Middle frontal gyrus (tissue), 1 donor: ENCODE results near the gene FMN1.

Experiments
- DNase-seq: peaks from one replicate; pipeline ENCODE4 v3.0.0-alpha.2; 2015; ENCODE audit warnings: low spot score; ENCODE audit errors: extremely low spot score

The FMN1 gene

DNA sequence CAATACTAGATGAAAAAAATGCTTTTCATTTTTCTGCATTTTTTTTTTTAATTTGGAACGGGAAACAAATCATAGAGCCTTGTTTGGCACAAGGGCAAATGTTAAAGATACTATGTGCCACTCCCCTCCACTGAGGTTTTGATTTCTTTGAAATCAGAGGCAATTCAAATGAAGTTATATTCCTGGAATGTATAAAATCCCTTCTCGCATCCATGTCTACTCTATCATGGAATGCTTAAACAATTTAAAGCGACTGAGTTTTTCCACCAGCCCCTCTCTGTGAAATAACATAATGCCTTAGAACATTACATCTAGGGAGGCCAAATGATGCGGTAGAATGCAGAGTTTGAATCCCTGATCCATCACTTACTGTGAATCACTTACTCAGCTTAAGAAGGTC is 69.7 kb downstream of the FMN1 start:
- no peak for DNase-seq

DNA sequence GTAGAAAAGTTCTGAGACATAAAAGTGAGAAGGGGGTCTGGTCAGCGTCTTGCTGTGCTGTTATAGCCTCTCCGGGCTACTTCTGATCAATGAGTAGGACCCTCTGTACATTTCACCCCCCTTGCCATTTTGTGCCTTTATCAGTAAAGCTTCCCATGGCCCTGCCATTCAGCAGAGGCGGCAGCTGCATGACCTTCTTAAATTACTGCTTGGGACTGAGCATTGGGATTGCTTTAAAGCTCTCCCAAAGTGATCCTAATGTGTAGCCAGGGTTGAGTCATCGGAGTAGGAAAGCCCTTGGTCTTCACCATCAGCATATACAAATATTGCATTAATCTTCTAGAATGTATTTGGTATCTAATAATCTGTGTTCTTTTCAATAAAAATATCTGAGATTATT is 70.2 kb downstream of the FMN1 start:
- no peak for DNase-seq

DNA sequence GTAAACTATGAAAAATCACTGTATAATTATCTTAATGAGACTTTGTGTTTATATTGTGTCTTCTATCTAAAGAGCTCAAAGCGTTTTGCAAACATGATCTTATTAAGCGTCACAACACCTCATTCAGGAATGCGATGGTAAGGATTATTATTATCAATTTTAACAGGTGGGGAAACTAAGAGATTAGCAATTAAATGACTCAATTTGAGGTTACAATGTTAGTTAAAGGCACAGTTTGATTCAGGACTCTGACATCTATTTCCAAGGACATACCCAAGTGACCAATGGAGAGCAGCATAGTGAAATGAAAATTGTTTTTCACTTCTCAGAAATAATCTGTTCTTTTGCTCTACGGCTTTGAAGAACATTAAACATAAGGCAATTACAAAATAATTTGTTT is 74.6 kb downstream of the FMN1 start:
- no peak for DNase-seq

DNA sequence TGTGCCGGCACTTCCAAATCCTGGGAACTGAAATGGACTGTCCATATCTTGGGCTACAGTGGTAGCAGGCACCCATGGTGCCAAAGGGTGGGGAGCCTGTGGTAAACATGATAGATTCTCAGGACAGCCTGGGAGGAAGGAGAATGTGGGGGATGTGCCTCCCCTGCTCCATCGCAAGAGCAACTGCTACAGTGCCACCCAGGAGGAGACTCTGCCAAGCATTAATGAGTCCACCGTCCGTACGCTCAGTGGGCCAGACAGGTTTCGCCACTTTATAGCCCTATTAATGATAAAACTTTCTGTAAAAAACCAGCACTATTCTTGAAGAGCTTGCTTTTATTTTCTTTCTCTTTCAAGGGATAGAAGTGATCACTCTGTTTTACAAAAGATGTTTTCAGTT is 75.2 kb downstream of the FMN1 start:
- no peak for DNase-seq

DNA sequence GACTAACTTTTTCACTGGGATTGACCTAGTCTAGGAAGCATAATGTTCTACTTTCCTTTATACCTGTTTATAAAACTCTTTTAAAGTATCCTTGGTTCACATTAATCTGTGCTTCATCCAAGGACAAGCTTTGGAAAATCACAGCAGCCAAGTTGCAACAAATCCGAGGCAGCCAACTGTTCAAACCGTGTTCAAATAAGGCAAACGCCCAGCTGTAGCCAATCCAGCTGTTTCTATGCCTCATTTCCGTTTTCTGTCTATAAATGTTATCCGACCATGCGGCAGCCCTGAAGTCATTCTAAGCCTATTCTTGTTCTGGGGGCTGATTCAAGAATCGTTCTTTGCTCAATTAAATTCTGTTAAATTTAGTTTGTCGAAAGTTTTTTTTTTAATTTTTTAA is 78.3 kb downstream of the FMN1 start:
- no peak for DNase-seq

DNA sequence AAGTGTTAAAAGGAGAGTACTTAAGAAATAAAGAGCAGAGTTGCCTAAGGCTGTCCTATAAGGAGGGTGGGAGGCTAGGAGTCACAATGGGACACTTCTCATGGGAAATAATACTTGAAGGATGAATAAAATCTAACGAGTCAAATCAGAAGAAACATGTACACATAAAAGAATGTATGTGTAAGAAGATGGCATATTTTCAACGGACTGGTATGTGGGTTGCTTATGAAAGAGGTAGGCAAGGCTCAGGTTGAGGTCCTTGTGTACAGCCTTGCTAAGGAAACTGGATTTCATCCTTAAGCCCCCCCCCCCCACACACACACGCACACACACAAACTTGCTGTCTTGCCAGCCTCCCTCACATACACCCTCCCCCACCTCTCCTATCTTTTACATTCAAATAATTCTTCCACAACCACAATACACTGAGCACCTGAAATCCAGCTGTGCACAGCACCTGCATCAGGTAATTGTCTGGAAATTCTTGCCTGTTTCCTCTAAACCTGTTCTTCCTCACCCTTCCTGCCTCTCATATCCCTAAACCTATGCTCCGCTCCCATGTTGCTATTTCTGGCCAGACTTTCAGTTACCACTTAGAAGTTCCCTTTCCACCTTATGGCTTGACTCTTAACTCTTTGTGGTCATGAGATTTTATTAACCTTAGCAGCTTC is 79.2 kb downstream of the FMN1 start:
- no peak for DNase-seq

DNA sequence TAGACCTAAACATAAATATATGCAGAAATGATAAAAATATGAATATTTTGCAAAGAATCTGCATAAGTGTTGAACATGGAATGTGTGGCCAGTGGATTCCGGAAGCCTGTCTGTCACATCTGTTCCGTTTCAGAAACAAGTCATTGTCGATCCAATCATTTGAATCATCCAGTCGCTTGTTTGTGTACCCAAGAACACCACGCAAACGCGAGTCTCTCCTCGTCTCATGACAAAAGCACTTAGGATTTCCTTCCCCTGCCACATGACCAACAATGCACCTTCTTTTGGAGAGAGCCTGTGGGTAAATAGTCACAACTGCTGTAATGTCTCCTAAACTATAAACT is 80.2 kb downstream of the FMN1 start:
- no peak for DNase-seq

DNA sequence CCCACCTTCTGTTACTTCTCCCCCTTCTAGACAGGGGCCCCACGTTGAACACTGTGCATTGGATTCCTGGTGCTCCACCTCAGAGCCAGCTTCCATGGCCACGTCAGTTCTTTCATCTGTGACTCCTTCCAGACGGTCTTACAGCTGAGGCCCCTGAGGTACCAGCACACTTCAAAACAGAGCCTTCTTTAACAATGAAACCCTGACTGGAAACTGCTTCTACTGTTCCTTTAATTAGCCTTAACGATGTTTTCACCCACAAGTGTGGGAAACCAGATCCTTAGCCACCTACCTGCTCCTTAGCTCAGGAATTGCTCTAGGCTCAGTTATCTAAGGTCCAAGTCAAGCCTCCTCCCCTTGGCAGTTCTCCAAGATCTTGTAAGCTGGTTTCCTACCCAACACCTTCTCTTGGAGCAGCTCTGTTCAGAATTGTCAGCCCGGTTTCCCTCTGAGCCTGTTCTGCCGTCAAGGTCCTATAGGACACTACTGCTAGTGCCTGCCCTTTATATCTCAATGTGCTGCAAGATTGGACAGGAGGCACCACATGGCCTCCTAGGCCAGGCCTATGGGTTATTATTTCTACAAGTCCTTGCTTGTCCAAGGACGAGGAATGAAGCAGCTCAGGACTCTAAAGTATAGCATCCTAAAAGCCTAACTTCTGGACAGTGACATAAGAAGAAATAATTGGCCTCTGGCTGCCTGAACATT is 80.7 kb downstream of the FMN1 start:
- no peak for DNase-seq

DNA sequence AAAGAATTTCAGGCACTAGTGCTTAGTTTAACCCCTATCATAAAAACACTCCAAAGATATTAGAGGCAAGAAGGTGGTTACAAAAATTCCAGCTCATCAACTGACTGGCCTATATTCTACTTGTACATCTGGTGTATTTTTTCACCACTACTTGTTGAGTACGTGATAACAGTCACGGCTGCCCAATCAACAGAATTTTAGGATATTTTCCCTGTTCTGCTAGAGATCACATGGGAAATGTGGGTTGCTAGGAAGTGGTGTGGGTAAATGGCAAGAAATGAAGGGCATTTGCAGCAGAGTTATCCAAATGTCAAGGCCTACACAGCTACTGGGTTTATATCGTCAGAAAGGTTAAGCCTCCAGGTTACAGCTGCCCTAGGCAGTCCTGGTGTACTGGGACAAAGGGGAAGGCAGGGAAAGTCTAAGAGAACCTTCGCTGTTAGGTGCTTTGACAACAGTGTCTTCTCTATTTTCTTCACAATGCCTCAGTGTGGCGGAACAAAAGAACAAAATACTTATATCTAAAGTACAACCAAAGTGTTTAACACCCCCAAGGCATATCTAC is 81.9 kb downstream of the FMN1 start:
- DNase-seq = no peak

DNA sequence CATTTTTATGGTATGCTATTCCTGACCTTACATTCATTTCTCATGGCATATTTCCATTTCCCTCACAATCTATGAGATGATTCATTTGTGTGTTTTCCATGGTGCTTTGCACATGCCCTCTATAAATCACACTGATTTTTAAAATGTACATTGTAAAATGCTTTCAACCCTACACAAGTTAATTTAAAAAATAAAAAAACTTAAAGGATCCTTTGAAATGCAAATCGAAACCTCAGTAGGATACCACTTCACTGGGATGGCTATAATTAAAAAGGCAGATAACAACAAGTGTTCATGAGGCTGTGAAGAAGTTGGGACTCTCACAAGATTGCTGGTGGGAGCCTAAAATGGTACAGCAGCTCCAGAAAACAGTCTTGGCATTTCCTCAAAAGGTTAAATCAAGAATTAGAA is 83.5 kb downstream of the FMN1 start:
- DNase-seq = no peak

DNA sequence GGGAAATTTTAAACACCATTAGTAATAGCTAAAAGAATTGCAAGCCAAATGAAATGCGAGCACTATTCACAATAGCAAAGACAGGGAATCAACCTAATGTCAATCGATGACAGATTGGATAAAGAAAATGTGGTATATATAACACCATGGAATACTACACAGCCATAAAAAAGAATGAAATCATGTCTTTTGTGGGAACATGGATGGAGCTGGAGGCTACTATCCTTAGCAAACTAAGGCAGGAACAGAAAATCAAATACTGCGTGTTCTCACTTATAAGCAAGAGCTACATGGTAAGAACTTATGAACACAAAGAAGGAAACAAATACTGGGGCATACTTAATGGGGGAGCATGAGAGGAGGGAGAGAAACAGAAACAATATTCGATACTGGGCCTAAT is 85.2 kb downstream of the FMN1 start:
- no peak for DNase-seq

DNA sequence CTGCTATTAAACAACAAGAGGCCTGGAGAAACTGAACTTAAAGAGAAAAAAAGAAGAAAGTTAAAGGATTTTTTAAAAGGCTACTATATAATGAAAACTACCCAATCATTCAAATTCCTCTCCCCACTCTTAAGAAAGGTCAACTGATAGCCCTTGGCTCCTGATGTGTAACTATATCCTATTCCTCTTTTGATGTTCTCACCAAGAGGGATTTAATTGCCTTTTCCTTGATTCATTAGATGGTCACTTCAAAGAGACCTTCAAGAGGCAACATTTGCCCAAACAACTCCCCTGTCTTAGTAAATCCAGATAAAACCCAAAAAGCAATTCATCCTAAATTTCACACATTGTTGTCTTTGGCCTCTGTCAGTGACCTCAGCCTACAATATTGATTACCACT is 86.0 kb downstream of the FMN1 start:
- DNase-seq = no peak

DNA sequence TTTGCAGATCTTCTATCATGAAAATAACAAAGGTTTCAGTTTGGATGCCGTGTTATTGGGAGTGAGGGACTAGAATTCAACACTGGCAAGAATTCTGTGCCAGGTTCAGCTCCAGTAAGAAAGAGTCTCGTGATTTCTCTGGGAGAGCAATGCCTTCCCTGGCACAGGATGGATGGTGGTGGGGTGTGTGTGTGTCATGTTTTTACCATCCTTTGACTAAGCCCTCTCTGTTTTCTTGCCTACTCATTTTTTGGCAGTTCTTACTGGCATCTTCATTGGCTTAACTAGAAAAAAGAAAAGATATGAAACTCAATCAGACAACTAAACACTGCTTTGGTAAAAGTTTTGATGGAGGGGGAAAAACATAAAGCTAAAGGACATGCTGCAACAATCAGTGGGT is 86.6 kb downstream of the FMN1 start:
- DNase-seq = no peak

DNA sequence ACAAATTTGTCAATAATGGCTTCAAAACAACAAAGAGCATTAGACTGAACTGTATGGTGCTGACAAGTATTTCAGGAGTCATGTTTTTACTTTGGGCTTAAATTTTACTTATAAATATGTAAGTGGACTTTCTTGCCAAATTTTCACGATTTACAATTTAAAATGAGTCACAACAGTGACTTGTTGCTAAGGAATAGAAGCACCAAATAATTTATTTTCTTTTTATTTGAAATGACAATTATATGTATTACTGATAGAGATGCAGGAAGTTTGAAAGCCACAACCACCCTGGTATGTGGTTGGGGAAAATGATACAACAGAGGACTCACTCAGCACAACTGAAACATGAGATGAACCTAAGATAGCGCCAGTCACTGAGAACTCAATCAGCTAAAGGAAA is 90.3 kb downstream of the FMN1 start:
- DNase-seq = no peak

DNA sequence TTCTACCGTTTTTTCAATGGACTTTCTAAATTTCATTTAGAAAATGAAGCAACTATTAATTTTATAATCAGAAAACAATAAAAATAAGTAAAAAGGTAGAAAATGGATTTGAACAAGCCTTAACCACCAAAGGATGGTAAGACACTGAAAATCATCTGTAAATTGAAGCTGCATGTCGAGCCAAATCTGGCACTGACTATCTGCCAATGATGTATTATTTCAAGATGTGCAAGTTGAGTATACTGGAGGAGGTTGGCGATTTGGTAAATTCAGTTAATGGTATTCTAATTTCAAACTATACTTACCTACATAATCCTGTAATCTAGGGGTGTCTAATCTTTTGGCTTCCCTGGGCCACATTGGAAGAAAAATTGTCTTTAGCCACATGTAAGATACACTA is 93.5 kb downstream of the FMN1 start:
- DNase-seq = no peak

DNA sequence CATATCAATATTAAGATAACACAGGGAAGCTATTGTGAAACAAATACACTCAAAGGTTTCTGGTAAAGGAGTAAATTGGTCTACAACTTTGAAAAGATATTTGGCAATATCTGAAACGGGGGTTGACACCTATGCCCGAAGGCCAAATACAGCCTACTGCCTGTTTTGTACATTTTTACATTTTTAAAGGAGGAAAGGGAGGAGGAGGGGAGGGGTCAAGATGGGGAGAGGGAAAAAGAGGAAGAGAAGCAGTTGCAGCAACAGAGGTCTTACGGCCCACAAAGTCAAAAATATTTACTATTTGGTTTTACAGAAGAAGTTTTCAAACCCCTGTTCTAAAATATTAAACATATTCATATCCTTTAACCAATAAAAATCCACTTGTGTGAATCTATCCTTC is 94.2 kb downstream of the FMN1 start:
- DNase-seq = no peak

DNA sequence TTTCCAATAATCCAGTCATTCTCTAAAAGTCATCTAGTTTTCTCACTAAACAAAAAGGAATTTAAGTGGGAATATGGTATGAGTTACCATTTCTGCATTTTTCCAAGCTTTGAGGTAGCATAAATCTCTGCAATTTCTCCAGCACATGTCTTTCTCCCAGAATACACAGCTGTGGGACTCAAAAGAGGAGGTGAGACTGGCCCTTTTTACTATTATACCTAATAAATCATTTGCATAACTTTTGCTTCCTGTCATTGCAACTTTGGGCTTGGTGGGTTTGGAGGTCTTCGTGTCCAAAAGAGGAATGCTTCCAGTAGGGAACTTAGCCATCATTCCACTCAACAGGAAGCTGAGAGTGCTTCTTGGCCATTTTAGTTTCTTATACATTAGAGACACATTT is 94.8 kb downstream of the FMN1 start:
- no peak for DNase-seq

DNA sequence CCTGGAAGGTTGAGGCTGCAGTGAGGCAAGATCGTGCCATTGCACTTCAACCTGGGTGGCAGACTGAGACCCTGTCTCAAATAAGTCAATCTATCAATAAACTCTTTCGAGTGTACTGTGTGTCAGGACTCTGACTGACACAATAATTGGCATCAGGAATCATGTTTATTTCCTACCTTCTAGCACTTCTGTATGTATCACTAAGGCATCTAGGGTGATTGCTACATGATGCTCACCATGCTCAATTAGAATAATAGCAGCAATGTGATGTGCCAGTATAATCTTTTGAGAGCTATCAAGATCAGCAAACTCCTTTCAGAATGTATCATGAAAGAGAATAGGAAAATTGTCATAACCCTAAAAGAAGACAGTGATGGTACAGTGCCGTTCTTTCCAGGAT is 95.3 kb downstream of the FMN1 start:
- DNase-seq = no peak

DNA sequence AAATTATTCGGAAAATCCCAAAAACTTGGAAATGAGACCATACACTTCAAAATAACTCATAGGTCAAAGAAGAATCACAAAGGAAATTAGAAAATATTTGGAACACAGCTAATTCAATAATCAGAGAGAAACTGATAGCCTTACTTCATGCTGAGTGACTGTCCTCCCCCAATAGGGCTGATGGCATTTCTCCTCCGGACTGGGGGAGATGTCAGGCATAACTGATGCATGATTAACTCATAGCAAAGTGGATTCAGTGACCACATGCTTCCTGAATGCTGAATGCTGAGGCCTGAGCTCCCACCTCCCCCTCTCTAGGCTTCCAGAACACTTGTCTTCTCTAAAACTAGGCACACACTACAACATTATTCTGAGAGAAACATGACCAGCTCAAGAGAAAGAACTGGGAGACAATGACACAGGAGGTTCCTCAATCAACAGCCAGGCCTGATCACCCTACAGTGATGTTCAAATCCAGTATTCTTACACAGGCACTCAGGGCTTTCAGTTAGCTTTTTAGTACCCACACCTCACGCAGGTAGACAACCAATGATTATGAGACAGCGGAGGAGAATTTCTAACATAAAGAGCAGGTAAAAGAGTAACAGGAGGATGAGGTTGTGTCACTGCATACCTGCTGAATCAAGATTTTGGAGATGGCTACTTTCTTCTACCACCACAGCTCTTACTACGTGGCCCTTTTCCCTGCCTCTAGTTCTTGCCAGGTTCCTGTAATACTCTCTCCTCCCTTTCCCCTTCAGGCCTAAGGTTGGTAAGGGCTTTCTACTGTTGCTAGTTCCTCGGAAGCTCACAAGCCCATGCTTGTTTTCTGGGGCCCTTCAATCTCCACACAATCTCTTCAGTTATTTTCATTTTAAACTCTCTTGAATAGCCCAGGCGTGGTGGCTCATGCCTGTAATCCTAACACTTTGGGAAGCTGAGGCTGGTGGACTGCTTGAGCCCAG is 96.1 kb downstream of the FMN1 start:
- no peak for DNase-seq

DNA sequence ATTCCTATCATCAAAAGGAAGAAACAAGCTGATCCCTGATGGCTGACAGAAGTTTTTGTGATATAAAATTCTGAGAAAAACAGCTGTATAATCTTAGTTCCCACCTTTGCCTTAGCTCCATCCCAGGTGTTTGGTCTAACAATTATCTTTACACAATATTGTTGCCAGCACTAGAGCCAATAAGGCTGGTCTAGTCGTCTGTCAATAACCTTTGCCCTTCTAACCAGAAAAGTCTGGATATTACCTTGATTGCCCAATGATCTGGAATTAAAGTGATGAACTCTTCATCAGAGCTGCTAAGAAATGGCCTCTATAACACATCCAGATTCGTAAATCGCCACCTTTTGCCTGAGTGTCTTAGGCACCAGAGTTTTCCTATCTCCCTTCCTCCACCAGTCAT is 98.4 kb downstream of the FMN1 start:
- no peak for DNase-seq

DNA sequence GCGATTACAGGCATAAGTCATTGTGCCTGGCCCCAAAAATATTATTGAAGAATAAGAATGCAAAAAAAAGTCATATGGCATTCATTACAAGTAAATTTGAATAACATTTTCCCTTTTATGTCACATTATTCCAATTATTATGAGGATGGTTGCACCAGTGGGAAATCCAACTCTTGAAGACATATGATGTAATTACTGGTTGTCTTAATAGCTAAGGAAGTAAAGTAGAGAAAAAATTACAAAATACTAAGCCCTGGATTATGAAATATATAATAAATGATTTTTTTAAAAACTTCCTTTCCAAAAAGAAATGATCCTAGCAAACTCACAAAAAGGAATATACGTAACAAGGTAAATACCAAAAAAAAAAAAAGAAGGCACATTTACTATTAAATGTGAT is 98.9 kb downstream of the FMN1 start:
- DNase-seq = no peak

DNA sequence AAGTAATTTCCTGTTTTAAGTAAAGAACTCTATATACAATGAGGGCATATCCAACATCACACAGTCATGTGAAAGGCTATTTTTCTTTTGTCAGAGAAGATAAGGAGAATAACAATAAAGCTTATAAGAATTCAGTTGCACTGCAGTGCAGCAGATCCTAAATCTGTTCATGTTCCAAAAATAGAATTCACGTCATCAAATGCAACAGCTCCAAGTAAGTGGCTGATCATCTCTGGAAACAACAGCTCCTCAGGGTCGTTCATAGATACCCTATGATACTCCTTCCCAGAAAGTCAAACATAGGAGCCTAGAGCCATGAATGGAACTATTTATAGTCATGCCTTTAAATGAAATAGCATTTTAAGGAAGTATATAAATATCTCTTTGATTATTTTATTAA is 100.2 kb downstream of the FMN1 start:
- no peak for DNase-seq
